SK-N-SH (cell line): ENCODE data around the gene CLTCL1.

Experiments
- EZH2phosphoT487 ChIP-seq: fragments of 200-600 bp; sonication (generic); IDR thresholded peaks from 2 replicates; pipeline ENCODE4 v1.6.1; 2017; ENCODE audit warnings: low read depth, mixed run types, mild to moderate bottlenecking, antibody characterized with exemption, moderate library complexity, borderline replicate concordance
- FOXM1 ChIP-seq: IDR thresholded peaks from 2 replicates; pipeline ENCODE4 v1.4.0; 2012; ENCODE audit warnings: low read depth, mild to moderate bottlenecking
- GABPA ChIP-seq: IDR thresholded peaks from 2 replicates; pipeline ENCODE4 v1.4.0; 2012; ENCODE audit warnings: low read depth, mild to moderate bottlenecking
- JUND ChIP-seq: IDR thresholded peaks from 2 replicates; pipeline ENCODE4 v1.4.0; 2012
- MXI1 ChIP-seq: IDR thresholded peaks from 2 replicates; pipeline ENCODE4 v1.6.1; 2012; ENCODE audit warnings: mild to moderate bottlenecking, low read depth, low read length, improper control_type of control experiment
- RAD21 ChIP-seq: IDR thresholded peaks from 2 replicates; pipeline ENCODE4 v1.6.1; 2012; ENCODE audit warnings: mild to moderate bottlenecking, low read length
- REST ChIP-seq: IDR thresholded peaks from 2 replicates; pipeline ENCODE4 v1.6.1; 2012; ENCODE audit warnings: mild to moderate bottlenecking, low read depth, low read length, moderate library complexity
- RFX5 ChIP-seq: IDR thresholded peaks from 2 replicates; pipeline ENCODE4 v1.6.1; 2012; ENCODE audit warnings: mild to moderate bottlenecking, improper control_type of control experiment, low read length
- SIN3A ChIP-seq: IDR thresholded peaks from 2 replicates; pipeline ENCODE4 v1.6.1; 2012; ENCODE audit warnings: low read depth, mild to moderate bottlenecking, low read length, moderate library complexity, borderline replicate concordance
- TAF1 ChIP-seq: IDR thresholded peaks from 2 replicates; pipeline ENCODE4 v1.6.1; 2012; ENCODE audit warnings: low read depth, mild to moderate bottlenecking, low read length, moderate library complexity, borderline replicate concordance
- TEAD4 ChIP-seq: IDR thresholded peaks from 2 replicates; pipeline ENCODE4 v1.4.0; 2012; ENCODE audit warnings: mild to moderate bottlenecking, borderline replicate concordance; ENCODE audit not compliant: insufficient read depth
- TF ChIP-seq, protein P1 (sequence below): fragments of 200-600 bp; sonication (generic); IDR thresholded peaks from 2 replicates; pipeline ENCODE4 v1.6.1; 2017; ENCODE audit warnings: antibody characterized with exemption, mild to moderate bottlenecking, moderate library complexity
- TF ChIP-seq, protein P2 (sequence below): IDR thresholded peaks from 2 replicates; pipeline ENCODE4; 2012
- TF ChIP-seq, protein P3 (sequence below): IDR thresholded peaks from 2 replicates; pipeline ENCODE4 v1.4.0; 2012; ENCODE audit warnings: low read depth

GRCh38 chr22:19285831-19286230 lies 5.7 kb downstream of the CLTCL1 start:
- TF ChIP-seq RAD21, result no peak
- TF ChIP-seq REST, result no peak
- TF ChIP-seq TEAD4, result no peak
- TF ChIP-seq MXI1, result no peak
- no peak for TF ChIP-seq JUND
- TF ChIP-seq, protein P1, sequence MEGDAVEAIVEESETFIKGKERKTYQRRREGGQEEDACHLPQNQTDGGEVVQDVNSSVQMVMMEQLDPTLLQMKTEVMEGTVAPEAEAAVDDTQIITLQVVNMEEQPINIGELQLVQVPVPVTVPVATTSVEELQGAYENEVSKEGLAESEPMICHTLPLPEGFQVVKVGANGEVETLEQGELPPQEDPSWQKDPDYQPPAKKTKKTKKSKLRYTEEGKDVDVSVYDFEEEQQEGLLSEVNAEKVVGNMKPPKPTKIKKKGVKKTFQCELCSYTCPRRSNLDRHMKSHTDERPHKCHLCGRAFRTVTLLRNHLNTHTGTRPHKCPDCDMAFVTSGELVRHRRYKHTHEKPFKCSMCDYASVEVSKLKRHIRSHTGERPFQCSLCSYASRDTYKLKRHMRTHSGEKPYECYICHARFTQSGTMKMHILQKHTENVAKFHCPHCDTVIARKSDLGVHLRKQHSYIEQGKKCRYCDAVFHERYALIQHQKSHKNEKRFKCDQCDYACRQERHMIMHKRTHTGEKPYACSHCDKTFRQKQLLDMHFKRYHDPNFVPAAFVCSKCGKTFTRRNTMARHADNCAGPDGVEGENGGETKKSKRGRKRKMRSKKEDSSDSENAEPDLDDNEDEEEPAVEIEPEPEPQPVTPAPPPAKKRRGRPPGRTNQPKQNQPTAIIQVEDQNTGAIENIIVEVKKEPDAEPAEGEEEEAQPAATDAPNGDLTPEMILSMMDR, result no peak
- TF ChIP-seq GABPA, result no peak
- no peak for TF ChIP-seq FOXM1
- TF ChIP-seq, protein P2, sequence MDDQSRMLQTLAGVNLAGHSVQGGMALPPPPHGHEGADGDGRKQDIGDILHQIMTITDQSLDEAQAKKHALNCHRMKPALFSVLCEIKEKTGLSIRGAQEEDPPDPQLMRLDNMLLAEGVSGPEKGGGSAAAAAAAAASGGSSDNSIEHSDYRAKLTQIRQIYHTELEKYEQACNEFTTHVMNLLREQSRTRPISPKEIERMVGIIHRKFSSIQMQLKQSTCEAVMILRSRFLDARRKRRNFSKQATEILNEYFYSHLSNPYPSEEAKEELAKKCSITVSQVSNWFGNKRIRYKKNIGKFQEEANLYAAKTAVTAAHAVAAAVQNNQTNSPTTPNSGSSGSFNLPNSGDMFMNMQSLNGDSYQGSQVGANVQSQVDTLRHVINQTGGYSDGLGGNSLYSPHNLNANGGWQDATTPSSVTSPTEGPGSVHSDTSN, result no peak
- no peak for TF ChIP-seq EZH2phosphoT487
- TF ChIP-seq SIN3A, result no peak
- no peak for TF ChIP-seq RFX5
- no peak for TF ChIP-seq TAF1
- TF ChIP-seq, protein P3, sequence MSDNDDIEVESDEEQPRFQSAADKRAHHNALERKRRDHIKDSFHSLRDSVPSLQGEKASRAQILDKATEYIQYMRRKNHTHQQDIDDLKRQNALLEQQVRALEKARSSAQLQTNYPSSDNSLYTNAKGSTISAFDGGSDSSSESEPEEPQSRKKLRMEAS, result no peak
